Raji (cell line): Measurements from ENCODE around the gene SLC36A1.

Experiments
- POLR2A ChIP-seq: IDR thresholded peaks from 2 replicates; pipeline ENCODE4 v1.6.1; 2011; ENCODE audit warnings: low read depth, low read length, control low read depth; ENCODE audit not compliant: insufficient read depth

The SLC36A1 gene

DNA sequence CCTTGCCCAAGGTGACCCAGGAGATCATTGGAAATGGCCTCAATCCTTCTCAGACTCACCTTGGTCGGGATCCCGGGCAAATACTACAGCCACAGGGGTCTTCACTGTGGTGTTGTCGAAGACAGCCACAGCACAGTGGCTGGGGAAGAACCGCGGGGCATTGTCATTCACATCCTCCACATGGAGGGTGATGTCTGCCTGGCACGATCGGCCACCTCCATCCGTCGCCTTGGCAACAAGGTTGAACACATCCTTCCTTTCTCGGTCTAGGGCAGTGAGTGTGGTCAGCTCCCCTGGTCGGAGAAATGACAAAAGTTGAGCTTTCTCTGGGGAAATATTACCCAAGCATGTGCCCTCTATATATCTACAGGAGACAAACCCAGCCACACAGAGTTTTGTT is 86.9 kb downstream of the SLC36A1 start:
- TF ChIP-seq POLR2A, result no peak

DNA sequence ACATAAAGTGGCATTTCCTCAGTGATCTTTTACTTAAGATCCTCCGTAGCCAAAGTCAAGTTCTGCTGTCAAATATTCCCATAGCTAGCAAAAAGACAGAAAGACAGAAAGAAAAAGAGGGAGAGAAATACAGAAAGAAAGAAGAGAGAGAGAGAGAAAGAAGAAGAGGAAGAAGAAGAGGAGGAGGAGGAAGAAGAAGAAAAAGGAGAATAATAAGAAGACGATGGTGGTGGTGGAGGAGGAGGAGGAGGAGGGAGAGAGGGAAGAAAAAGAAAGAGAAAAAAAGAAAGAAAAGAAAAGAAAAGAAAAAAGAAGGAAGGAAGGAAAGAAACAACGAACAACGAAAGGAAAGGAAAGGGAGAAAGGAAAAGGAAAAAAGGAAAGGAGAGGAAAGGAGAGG is 89.6 kb downstream of the SLC36A1 start:
- no peak for TF ChIP-seq POLR2A

DNA sequence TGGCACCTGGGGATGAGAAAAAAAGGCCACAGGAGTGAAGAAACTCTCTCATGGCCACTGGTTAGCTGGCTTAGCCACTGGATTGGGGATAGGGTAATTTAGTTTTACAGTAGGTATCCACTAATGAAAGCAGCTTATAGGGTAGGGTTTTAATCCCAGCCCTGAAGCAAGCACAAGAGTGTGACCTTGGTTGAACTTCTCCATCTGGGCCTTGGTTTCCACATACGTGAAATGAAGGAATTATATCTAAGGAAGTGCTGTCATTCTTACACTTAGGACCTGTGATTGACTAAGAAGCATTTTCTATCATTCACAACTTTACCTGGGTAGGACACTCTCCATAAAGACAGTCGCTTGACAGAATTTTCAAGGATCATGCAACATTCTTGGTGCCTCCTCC is 94.2 kb downstream of the SLC36A1 start:
- no peak for TF ChIP-seq POLR2A
